ENCODE measurements around the gene ZNF414. TPM values are rescaled to one million over a fixed set of nuclear protein-coding genes. Genes with fewer than 3 reads are reported as not detected.

Gene ZNF414
- total and polyA plus RNA-seq, 10 of the 15 experiments (the other 5 are each of a cell fraction or from before 2014, with no cell fraction given) = 0.16 to 23.7 (median 5.3) TPM; not detected in 1

DNA sequence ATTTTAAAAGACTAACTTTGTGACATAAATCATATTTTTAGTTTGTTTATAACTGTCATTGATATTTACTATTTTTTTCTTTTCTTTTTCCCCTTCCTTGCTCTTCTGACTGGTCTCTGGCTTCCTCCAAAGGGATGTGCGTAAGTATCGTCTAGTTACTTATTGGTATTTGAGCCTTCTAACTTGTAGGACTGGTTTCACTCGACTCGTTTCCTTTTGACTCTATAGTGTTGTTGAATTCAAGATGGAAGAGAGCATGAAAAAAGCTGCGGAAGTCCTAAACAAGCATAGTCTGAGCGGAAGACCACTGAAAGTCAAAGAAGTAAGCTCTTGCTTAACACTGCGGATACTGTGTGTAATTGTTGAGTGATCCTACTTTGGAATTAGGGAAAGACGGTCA, 50.6 kb downstream of the ZNF414 start:
- Histone ChIP-seq H2AFZ (ENCODE audit: control insufficient read depth, low read depth, low read length) (no peak overlapping the region), H3K4me1 (ENCODE audit: control insufficient read depth, insufficient read depth, low read length) (peaks cover 9% of the 10 kb centered on the region), H3K9me3 (replicated peaks; ENCODE audit: control insufficient read depth, insufficient read depth, low read length) (no peaks in the 10 kb centered on the region), H4K20me1 (ENCODE audit: control insufficient read depth, insufficient read depth) (peaks cover 27% of the 10 kb centered on the region), H3K79me2 (ENCODE audit: control insufficient read depth, insufficient read depth, low read length) (peaks cover 55% of the 10 kb centered on the region), H3K9ac (ENCODE audit: control insufficient read depth, insufficient read depth, low read length) (no peak overlapping the region), H3K27ac (ENCODE audit: control insufficient read depth, insufficient read depth) (no peak overlapping the region), H3K4me2 (ENCODE audit: control insufficient read depth, insufficient read depth) (no peak overlapping the region), H3K27me3 (replicated peaks in 1 of 2; ENCODE audit: control insufficient read depth in 2 of 2, insufficient read depth in 2 of 2, low read length in 1 of 2) (no peaks in the 10 kb centered on the region), H3K36me3 (ENCODE audit: control insufficient read depth in 2 of 2, insufficient read depth in 2 of 2, low read length in 1 of 2) (peaks cover 28 to 57% of the 10 kb centered on the region in 2 experiments), H3K4me3 (no peak overlapping the region)
- 96% methylated on average over 8 of the region's 8 CpGs for WGBS (ENCODE audit: insufficient coverage, insufficient replicate concordance, low lambda C conversion rate, missing lambda C conversion rate)
- ChIA-PET CTCF (interaction anchor here (1.6 to 2.5 kb wide), 3 partner anchors 12 to 116 kb away, joined by 3 to 10 read pairs (median 5); no protein-coding TSS in a partner anchor), POLR2A (interaction anchor here (0.5 kb wide), 1 partner anchor 106 kb away, joined by 4 read pairs; no protein-coding TSS in a partner anchor), RAD21 (ENCODE audit: unreplicated experiment) (no interaction called here), SMC1A (ENCODE audit: uncharacterized antibody, unreplicated experiment) (interaction anchor here (1.3 to 3.3 kb wide), 2 partner anchors 10 to 14 kb away, joined by 5 to 8 read pairs; no protein-coding TSS in a partner anchor)
- no peak for ATAC-seq
- DNase-seq (ENCODE audit: low read depth, low spot score) = no peak
- in situ Hi-C loops (cut with MboI) (no loop called here), intact Hi-C loops (cut with micrococcal nuclease; ENCODE audit: unreplicated experiment) (no loop called here)
- FAIRE-seq = no peak
- BruUV-seq (replicated peaks) = no TSS peak
- TF ChIP-seq GATAD2B (conservative IDR thresholded peaks at IDR 0.05; ENCODE audit: low read depth) (no peak), YY1 (IDR thresholded peaks at IDR 0.05; ENCODE audit: low read depth, low read length) (no peak), CBX5 (IDR thresholded peaks at IDR 0.05; ENCODE audit: low read depth) (no peak), RB1 (IDR thresholded peaks at IDR 0.05; ENCODE audit: borderline replicate concordance) (no peak), EGR1 (IDR thresholded peaks at IDR 0.05; ENCODE audit: borderline replicate concordance in 1 of 2, low read depth in 2 of 2, low read length in 2 of 2) (no peak), SMARCA5 (IDR thresholded peaks at IDR 0.05) (no peak), TCF12 (IDR thresholded peaks at IDR 0.05; ENCODE audit: low read depth, low read length) (no peak), BHLHE40 (IDR thresholded peaks at IDR 0.05; ENCODE audit: borderline replicate concordance in 1 of 2, low read depth in 2 of 2, low read length in 1 of 2) (no peak), NFYA (IDR thresholded peaks at IDR 0.05; ENCODE audit: borderline replicate concordance, low read depth, low read length) (no peak), SMAD5 (IDR thresholded peaks at IDR 0.05; ENCODE audit: low read depth) (no peak), FOS (IDR thresholded peaks at IDR 0.05; ENCODE audit: borderline replicate concordance, extremely low read depth, insufficient read length) (no peak), IRF4 (IDR thresholded peaks at IDR 0.05; ENCODE audit: low read depth, low read length) (no peak)
- TF ChIP-seq, protein P1, sequence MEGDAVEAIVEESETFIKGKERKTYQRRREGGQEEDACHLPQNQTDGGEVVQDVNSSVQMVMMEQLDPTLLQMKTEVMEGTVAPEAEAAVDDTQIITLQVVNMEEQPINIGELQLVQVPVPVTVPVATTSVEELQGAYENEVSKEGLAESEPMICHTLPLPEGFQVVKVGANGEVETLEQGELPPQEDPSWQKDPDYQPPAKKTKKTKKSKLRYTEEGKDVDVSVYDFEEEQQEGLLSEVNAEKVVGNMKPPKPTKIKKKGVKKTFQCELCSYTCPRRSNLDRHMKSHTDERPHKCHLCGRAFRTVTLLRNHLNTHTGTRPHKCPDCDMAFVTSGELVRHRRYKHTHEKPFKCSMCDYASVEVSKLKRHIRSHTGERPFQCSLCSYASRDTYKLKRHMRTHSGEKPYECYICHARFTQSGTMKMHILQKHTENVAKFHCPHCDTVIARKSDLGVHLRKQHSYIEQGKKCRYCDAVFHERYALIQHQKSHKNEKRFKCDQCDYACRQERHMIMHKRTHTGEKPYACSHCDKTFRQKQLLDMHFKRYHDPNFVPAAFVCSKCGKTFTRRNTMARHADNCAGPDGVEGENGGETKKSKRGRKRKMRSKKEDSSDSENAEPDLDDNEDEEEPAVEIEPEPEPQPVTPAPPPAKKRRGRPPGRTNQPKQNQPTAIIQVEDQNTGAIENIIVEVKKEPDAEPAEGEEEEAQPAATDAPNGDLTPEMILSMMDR (IDR thresholded peaks at IDR 0.05 in 2 of 3, conservative IDR thresholded peaks at IDR 0.05 in 1 of 3; ENCODE audit: control insufficient read depth in 2 of 3, extremely low read depth in 1 of 3, insufficient read depth in 1 of 3, low read depth in 3 of 3, low read length in 3 of 3) = no peak
- TF ChIP-seq, protein P2, sequence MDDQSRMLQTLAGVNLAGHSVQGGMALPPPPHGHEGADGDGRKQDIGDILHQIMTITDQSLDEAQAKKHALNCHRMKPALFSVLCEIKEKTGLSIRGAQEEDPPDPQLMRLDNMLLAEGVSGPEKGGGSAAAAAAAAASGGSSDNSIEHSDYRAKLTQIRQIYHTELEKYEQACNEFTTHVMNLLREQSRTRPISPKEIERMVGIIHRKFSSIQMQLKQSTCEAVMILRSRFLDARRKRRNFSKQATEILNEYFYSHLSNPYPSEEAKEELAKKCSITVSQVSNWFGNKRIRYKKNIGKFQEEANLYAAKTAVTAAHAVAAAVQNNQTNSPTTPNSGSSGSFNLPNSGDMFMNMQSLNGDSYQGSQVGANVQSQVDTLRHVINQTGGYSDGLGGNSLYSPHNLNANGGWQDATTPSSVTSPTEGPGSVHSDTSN (IDR thresholded peaks at IDR 0.05; ENCODE audit: insufficient replicate concordance, low read depth, low read length) = no peak

Measured in GM12878 (cell line).